ENCODE measurements around the gene KRTAP4-2.
"Not testable (repeated sequence)": the region's sequence is repeated elsewhere in the genome, so short reads cannot be mapped to it uniquely, and the experiment has no call there.

KRTAP4-2 gene

DNA sequence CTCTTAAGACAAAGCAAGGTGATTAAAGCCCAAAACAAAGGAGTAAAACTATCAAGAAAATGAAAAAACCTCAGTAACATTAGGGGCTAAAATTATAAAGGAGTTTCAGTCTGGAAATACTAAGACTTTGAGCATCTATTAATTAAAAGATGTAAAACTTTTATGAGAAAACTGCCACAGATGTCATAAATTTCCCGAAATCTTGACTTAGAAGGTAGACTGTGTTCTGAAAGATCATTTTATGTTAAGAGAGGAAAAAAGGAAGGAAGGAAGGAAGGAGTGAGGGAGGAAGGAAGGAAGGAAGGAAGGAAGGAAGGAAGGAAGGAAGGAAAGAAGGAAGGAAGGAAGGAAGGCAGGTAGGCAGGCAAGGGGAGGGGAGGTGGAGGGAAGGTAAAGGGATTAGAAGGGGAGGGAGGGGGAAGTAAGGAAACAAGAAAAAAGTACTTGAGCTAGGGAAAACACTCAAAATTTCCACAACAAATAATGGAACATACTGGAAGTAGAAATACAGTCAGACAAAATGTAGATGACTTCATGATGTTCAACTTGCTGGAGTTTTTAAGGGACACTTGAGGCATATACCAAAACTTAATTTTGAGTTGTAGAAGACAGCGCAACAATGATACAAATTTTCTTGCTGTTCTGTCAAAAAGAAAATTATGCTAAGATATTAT, 30.4 kb downstream of the KRTAP4-2 start:
- no peak overlapping the region for H3K4me3 ChIP-seq (ENCODE audit: low read depth, low read length)
- no peak for DNase-seq (ENCODE audit: low read depth)
- TF ChIP-seq, protein P1, sequence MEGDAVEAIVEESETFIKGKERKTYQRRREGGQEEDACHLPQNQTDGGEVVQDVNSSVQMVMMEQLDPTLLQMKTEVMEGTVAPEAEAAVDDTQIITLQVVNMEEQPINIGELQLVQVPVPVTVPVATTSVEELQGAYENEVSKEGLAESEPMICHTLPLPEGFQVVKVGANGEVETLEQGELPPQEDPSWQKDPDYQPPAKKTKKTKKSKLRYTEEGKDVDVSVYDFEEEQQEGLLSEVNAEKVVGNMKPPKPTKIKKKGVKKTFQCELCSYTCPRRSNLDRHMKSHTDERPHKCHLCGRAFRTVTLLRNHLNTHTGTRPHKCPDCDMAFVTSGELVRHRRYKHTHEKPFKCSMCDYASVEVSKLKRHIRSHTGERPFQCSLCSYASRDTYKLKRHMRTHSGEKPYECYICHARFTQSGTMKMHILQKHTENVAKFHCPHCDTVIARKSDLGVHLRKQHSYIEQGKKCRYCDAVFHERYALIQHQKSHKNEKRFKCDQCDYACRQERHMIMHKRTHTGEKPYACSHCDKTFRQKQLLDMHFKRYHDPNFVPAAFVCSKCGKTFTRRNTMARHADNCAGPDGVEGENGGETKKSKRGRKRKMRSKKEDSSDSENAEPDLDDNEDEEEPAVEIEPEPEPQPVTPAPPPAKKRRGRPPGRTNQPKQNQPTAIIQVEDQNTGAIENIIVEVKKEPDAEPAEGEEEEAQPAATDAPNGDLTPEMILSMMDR (IDR thresholded peaks at IDR 0.05; ENCODE audit: control insufficient read depth, extremely low read depth, insufficient read depth) = no peak

DNA sequence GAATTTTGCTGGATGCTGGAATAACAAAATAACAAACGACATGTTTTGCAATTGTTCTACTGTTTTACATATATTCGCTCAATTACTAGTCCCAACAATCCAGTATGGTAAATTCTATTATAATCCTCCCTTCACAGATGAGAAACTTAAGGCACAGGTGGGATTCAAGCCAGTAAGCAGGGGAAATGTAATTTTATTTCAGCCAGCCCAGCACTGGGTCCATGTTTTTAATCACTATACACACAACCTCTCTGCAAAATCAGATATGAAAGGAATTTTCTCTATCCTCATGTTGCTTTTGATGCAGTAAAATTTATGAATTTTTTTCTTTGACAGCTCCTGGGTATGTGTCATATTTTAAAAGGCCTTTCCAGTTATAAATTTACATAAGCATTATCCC, 32.8 kb downstream of the KRTAP4-2 start:
- TF ChIP-seq, protein P1 (IDR thresholded peaks at IDR 0.05; ENCODE audit: control insufficient read depth, extremely low read depth, insufficient read depth) = no peak
- no peak overlapping the region for H3K4me3 ChIP-seq (ENCODE audit: low read depth, low read length)
- no peak for DNase-seq (ENCODE audit: low read depth)

DNA sequence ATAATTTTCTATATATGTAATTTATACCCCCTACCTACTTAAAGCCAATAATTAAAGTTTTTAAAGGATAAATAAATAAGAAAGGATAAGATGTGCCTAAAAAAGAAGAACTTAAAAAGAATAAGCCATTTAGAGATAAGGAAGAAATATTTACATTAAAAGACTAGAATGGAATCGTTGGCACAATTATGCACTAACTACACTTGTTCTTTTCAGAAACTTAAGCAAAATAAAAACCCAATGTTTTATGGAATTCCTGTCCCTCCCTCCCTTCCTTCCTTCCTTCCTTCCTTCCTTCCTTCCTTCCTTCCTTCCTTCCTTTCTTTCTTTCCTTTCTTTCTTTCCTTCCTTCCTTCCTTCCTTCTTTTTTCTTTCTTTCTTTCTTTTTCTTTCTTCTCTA, 33.2 kb downstream of the KRTAP4-2 start:
- TF ChIP-seq, protein P1 (IDR thresholded peaks at IDR 0.05; ENCODE audit: control insufficient read depth, extremely low read depth, insufficient read depth) = no peak
- DNase-seq (ENCODE audit: low read depth) = no peak
- no peak overlapping the region for H3K4me3 ChIP-seq (ENCODE audit: low read depth, low read length)

DNA sequence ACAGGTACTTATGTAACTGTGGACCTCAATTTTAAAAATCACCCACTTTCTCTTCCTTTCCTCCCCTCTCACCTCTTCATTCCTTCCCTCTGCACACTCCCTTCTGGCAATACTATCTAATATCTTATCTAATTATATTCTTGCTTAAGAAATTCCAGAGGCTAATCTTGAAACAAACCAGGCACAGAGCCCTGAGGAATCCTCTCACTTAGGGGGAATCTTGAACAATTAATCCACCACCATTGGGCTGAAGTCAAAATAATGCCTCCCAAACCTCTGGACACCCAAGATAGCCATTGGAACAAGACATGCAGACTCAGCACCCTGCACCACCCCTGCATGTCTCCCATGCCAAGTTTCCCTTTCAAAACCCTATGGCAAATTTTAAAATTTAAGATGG, 36.7 kb downstream of the KRTAP4-2 start:
- TF ChIP-seq, protein P1 (IDR thresholded peaks at IDR 0.05; ENCODE audit: control insufficient read depth, extremely low read depth, insufficient read depth) = no peak
- no peak overlapping the region for H3K4me3 ChIP-seq (ENCODE audit: low read depth, low read length)
- DNase-seq (ENCODE audit: low read depth) = no peak

DNA sequence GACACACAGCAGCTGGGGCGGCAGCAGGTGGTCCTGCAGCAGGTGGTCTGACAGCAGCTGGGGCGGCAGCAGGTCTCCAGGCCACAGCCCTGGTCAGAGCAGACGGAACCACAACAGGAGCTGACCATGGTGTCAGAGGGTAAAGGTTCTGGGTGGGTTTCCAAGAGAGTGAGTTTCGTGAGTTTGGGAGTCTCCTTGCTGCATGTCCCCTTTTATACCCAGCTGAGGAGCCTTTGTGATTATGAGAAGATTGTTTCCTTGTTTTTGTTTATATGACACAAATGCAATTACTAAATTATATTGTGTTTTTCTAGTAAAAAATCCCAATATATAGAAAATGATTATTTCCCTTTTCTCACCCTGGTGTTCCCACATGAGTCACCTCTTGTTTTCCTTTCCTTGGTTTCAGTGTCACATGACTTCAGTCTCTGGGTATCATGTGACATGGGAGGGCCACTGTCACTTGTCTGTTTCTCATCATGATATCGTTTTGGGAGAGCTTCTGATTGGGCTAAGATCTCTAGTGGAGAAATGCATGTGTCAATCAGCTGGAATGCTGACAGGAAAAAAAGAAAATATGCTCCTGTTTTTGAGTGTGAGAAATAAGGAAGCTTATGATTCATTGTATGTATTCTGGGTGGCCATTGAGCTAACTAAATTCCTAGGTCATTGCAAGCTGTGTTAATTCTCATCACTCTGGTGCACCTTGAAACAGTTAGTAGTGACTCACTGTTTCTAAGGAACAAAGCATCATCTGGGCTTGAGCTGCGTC, 37.5 kb downstream of the KRTAP4-2 start, which contains the start of gene KRTAP4-6:
Gene KRTAP4-6 (minus strand): TSS at position 185 of the 772 bp plus-strand sequence. CDS start 57 bp downstream, at position 128.
- no peak for DNase-seq (ENCODE audit: low read depth)

DNA sequence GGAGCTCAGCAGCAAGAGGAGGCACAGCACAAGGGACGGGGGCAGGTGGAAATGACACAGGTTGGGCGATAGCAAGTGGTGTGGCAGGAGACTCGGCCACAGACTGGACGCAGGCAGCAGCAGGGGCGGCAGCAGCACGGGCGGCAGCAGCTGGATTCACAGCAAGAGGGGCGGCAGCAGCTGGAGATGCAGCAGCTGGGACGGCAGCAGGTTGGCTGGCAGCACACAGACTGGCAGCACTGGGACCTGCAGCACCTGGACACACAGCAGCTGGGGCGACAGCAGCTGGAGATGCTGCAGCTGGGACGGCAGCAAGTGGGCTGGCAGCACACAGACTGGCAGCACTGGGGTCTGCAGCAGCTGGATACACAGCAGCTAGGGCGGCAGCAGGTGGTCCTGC, 38.2 kb downstream of the KRTAP4-2 start:
- not testable (repeated sequence) for DNase-seq (ENCODE audit: low read depth); H3K4me3 ChIP-seq (ENCODE audit: low read depth, low read length)

More for the DNA sequence above, 37.5 kb downstream of the KRTAP4-2 start, which contains the start of gene KRTAP4-6:
- no peak within 1 kb of the TSS for H3K4me3 ChIP-seq (ENCODE audit: low read depth, low read length)
- TF ChIP-seq, protein P1 (IDR thresholded peaks at IDR 0.05; ENCODE audit: control insufficient read depth, extremely low read depth, insufficient read depth) = no peak

DNA sequence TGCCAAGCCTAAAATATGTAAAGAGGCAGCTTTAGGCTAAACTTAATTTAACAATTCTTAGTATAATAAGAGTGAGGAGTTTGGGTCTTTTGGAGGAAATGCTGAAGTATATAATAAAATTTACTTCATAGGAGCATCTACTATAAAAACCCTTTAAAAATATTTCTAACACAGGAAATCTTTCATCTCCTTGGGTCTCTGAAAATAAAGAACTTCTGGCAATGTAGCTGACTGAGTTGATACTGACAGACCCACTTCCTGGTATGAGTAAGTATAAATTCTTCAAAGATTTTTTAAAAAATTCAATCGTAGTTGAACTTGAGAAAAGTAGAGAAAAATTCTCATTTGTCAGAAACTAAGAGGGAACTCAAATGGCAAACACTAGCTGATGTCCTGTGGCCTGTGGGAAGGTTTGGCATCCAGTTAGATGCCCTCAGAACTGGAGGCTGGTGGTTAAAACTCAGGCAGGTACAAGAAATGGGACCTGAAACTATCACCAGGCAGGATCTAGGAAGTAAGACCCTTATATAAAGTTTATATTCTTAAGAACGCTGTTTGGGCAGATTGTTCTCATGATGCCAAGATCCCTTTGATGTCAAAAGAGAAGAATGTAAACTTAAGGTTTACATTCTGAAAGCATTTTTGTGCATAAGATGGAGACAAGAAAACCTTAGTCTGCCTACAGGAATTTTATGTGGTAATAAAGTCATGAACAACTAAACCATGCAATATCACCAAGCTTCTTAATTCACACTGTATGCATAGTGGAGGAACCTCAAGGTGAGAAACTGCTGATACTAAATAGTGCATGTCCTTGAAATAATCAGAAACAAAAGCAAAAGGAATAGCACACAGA, 43.9 kb downstream of the KRTAP4-2 start:
- TF ChIP-seq, protein P1 (IDR thresholded peaks at IDR 0.05; ENCODE audit: control insufficient read depth, extremely low read depth, insufficient read depth) = no peak
- H3K4me3 ChIP-seq (ENCODE audit: low read depth, low read length) = no peak overlapping the region
- DNase-seq (ENCODE audit: low read depth) = no peak
